HUDEP-2 (cell line): ENCODE data around the gene TLE6.
"Not testable (repeated sequence)": the region's sequence is repeated elsewhere in the genome, so short reads cannot be mapped to it uniquely, and the experiment has no call there.

ENCODE experiments used
- DNase-seq, 76 experiments: peaks; one replicate each; lab custom pipeline; 2025; ENCODE audit not compliant: unreplicated experiment in 76 of 76; lab: John Stamatoyannopoulos, UW

The TLE6 gene

GRCh38 chr19:2977001-2977745, at the start of gene TLE6:
TSS of gene TLE6 (plus strand) at chr19:2977564. CDS start at chr19:2978234, 670 bp downstream.
- peak in 74 of 76 experiments; percentile 72 to 99 (median 96) for DNase-seq

- no peak for DNase-seq
These were observed 43.9 kb upstream of the TLE6 start for GRCh38 chr19:2933490-2933910.

GRCh38 chr19:2935863-2936262, 41.5 kb upstream of the TLE6 start:
- DNase-seq = not testable (repeated sequence)

- DNase-seq = no peak
These were observed 34.3 kb upstream of the TLE6 start for GRCh38 chr19:2942928-2943640.

GRCh38 chr19:2944403-2944774, 33.0 kb upstream of the TLE6 start:
- no peak for DNase-seq

GRCh38 chr19:2944775-2945574, 32.4 kb upstream of the TLE6 start, which contains the start of gene ZNF77:
TSS of gene ZNF77 (minus strand) at chr19:2944971. CDS start at chr19:2944840, 131 bp downstream.
- DNase-seq = peak in 68 of 76 experiments; percentile 11 to 100 (median 97)

GRCh38 chr19:2945575-2946184, 31.7 kb upstream of the TLE6 start:
- DNase-seq = no peak

GRCh38 chr19:2949939-2950285, 27.5 kb upstream of the TLE6 start:
- DNase-seq = peak in 72 of 76 experiments; percentile 80 to 99 (median 94)

GRCh38 chr19:2950286-2951124, 26.9 kb upstream of the TLE6 start:
- DNase-seq = peak; percentile 95 to 100 (median 100)

- DNase-seq = no peak
These were observed 24.3 kb upstream of the TLE6 start for GRCh38 chr19:2952953-2953481.

GRCh38 chr19:2957160-2957559, 20.2 kb upstream of the TLE6 start:
- DNase-seq = no peak

- no peak for DNase-seq
These were observed 17.2 kb upstream of the TLE6 start for GRCh38 chr19:2960120-2960519.

GRCh38 chr19:2962018-2962670, 15.2 kb upstream of the TLE6 start:
- peak in 34 of 76 experiments; percentile 4 to 62 (median 32) for DNase-seq

GRCh38 chr19:2963122-2963521, 14.2 kb upstream of the TLE6 start:
- no peak for DNase-seq

- DNase-seq = not testable (repeated sequence)
These were observed 13.7 kb upstream of the TLE6 start for GRCh38 chr19:2963631-2964030.

- no peak for DNase-seq
These were observed 12.5 kb upstream of the TLE6 start for GRCh38 chr19:2964874-2965273.

- DNase-seq = no peak
These were observed 9.4 kb upstream of the TLE6 start for GRCh38 chr19:2967972-2968371.

GRCh38 chr19:2969104-2969504, 8.3 kb upstream of the TLE6 start:
- no peak for DNase-seq

GRCh38 chr19:2970201-2970835, 7.0 kb upstream of the TLE6 start:
- no peak for DNase-seq
